Fibroblast of villous mesenchyme (primary cell): ENCODE results near the gene MAPT. TPM values are rescaled to one million over a fixed set of nuclear protein-coding genes. Genes with fewer than 3 reads are reported as not detected.
"Not testable (repeated sequence)": the region's sequence is repeated elsewhere in the genome, so short reads cannot be mapped to it uniquely, and the experiment has no call there.

ENCODE experiments used
- DNase-seq: peaks from one replicate; pipeline ENCODE4 v3.0.0-alpha.2; 2010; ENCODE audit warnings: low read depth
- H3K4me3 ChIP-seq: 2 replicates; pipeline ENCODE4 v1.5.1; 2011; ENCODE audit warnings: low read depth, mild to moderate bottlenecking, low read length
- CTCF ChIP-seq: IDR thresholded peaks from 2 replicates; pipeline ENCODE4 v1.5.1; 2012; ENCODE audit warnings: low read depth, mild to moderate bottlenecking, low read length; ENCODE audit not compliant: insufficient read depth
- total RNA-seq: library from RNA; depleted of rRNA; stranded (reverse); fragments of >200 nt; gene quantifications from 2 replicates; pipeline ENCODE4 v1.2.3, GENCODE V29; 2012

Gene MAPT
- total RNA-seq, 1 donor, result not detected

- no peak overlapping the region for H3K4me3 ChIP-seq
- DNase-seq, result no peak
- TF ChIP-seq CTCF, result no peak
Measured at GRCh38 chr17:46001390-46002310, 107.3 kb downstream of the MAPT start.

GRCh38 chr17:46002311-46002972 lies 108.1 kb downstream of the MAPT start:
- DNase-seq, result peak; percentile 62
- no peak overlapping the region for H3K4me3 ChIP-seq
- TF ChIP-seq CTCF, result peak; percentile 91

GRCh38 chr17:46002973-46003316 lies 108.6 kb downstream of the MAPT start:
- no peak for DNase-seq
- no peak overlapping the region for H3K4me3 ChIP-seq
- no peak for TF ChIP-seq CTCF

- no peak for TF ChIP-seq CTCF
- peak; percentile 18 for DNase-seq
- H3K4me3 ChIP-seq, result no peak overlapping the region
Measured at GRCh38 chr17:46003907-46004748, 109.8 kb downstream of the MAPT start.

GRCh38 chr17:46006082-46006481 lies 111.7 kb downstream of the MAPT start:
- not testable (repeated sequence) for H3K4me3 ChIP-seq, DNase-seq

- DNase-seq, result no peak
- H3K4me3 ChIP-seq, result no peak overlapping the region
- no peak for TF ChIP-seq CTCF
Measured at GRCh38 chr17:46007461-46007965, 113.2 kb downstream of the MAPT start.
